CD4-positive, alpha-beta T cell treated with Interleukin-12 subunit alpha and Interleukin-12 subunit beta, for 1 hour (primary cell): ENCODE data around the gene VDR.
A peak's percentile ranks its signal among the peaks of the same experiment; 100 is the strongest.

Experiments
- DNase-seq: peaks from one replicate; pipeline ENCODE4 v3.0.0-alpha.2; 2020

Gene VDR

DNA sequence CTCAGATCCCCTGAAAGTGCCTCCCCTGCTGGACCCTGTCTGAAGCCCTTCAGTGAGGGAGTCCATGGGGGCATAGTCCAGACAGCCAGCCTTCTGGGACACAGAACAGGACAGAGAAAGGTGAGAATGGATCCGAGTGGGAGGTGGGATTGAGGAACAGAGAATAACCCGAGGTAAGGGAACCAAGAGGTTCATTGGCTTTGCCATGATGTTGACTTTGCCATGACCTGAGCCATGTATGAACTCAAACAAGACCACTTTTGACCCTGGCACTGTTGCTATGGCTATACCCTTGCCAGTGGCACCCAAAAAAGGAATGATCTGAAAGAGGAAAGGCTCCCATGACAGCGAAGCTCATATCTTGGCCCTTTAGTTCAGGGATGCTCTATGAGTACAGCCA, 22.6 kb upstream of the VDR start:
- no peak for DNase-seq

DNA sequence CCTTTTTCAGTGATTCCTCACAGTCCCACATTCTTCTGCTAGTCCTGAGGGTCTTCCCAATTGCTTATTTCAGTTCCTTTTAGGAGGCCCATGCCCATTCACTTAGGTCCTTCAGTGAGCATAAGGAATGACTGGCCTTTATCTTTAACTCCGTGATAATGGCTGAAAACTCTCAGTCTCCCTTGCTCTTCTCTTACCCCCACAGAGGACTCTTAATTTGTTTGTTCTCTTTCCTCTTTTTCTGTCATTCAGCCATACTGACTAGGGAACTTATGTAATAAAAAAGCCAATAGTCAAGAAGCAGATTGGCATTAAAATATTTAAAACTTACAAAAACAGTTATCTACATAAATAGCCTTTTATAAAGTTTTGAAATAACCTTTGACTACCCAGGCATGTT, 17.1 kb upstream of the VDR start:
- no peak for DNase-seq

DNA sequence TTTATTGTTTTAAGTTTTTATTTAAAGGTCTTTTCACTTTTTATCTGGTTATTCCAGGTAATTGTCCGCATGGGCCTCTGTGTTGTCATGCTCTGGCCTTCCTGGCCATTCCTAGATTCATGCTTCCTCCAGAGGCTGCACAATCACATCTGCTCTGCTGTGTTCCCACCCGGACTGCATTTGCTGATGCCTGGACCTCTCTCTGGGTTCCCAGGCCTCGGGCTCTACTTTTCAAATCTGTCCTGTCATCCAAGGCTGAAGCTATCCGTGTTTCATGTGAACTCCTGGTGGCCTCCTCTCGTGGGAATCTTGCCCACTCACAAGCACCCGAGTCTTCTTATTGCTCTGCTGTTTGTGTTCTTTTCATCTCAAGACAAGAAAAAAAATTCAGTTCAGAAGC, 16.1 kb upstream of the VDR start:
- DNase-seq: no peak

GRCh38 chr12:47913081-47913480, 8.3 kb upstream of the VDR start:
- DNase-seq: no peak

DNA sequence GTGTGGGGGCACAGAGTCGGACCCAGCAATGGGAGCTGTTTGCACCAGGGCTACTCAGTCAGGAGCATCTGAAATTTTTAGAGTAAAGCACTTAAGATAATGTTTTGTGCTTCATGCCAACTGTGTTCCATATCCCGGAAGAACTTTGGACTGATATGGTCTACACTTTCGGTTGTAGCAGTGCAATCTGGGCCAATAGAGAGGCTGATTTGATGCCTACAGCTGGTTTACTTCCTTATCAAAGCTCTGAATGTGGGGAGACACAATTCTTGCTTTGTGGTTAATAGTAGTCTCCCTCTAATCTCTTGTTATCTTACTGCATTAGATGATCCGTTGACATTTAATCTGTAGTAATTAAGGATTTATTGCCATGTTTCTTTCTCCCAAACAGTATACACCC, 7.8 kb upstream of the VDR start:
- no peak for DNase-seq

DNA sequence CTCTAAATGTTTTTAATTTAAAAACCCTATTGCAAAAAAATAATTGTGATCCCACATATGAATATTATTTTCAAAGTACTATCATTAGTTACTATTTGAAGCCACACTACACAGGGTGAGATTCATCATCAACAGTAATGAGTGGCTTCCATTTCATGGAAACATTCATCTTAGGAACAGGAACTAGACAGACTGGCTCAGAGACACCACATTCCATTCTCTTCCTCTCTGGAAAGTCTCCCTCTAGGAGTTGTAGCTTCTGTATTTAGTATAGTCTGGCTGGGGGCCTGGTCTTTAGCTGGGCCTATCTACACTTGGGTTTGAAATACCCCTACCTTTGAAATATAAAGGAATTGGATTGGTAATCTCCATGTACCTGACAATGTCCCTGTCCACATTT, 6.2 kb upstream of the VDR start:
- no peak for DNase-seq

GRCh38 chr12:47910486-47910885, 5.7 kb upstream of the VDR start:
- no peak for DNase-seq

- DNase-seq: no peak
Measured at GRCh38 chr12:47909839-47910465, 5.2 kb upstream of the VDR start.

- no peak for DNase-seq
Measured at GRCh38 chr12:47908738-47909137, 3.9 kb upstream of the VDR start.

DNA sequence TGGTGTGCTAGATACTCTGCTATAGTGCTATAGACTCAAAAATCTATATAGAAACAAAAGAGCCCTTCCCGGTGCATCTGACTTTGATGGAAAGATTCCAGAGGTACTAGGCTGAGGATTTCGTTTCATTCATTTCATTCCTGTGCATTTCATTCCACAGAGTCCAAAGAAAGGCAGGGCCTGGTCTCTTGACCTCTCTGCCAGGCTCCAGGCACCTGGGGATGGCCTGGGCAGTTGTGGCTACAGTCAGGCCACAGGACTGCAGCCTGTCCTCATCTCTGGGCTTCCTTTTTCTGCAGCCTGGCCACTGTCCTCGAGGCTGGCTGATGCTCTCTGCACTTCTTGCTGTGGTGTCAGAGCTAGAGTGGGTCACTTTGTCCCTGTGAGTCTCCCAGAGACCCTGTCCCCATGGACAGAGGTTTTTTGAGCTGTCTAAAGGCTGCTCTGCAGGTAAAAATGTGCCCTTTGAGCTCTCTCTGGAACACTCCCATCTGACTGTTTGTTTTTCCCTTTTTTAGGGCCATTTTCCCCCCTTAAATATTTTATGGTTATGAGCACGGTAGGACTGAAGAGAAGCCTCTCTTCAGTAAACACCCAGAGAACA, 3.2 kb upstream of the VDR start:
- DNase-seq: no peak

DNA sequence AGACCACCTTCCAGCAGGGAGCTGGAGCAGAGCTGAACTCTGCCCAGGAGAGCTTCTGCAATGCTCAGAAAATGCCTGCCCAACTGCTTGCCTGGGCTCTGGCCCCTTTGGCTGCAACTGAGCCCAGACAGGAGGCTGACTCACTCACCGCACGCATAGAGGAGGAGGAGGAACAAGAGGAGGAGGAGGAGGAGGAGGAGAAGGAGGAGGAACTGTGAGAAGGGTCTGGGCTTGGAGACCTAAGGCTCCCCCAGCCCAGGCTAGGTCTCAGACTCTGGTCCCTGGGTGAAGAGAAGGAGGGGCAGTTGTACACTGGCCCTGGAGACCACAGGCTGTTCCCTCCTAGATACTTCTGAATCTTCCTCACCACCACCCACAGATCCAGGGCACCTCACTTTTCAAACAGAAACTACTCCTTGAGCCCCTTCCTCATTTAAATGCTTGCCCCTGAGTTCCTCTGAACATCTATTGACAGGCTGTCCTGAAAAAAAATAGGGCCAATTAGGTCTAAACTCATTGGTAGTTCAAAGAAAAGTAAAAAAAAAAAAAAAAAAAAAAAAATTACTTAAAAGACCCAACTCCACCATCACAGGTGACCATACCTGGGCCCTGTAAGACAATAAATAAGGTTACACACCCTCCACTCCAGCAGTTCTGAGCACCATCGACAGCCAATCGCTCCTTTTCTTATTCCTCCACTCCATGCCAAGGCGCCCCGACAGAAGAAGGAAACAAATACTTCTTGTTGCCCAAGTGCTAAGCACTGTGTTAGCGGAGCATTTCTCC, 674 bp downstream of the VDR start:
- peak; percentile 59 for DNase-seq

DNA sequence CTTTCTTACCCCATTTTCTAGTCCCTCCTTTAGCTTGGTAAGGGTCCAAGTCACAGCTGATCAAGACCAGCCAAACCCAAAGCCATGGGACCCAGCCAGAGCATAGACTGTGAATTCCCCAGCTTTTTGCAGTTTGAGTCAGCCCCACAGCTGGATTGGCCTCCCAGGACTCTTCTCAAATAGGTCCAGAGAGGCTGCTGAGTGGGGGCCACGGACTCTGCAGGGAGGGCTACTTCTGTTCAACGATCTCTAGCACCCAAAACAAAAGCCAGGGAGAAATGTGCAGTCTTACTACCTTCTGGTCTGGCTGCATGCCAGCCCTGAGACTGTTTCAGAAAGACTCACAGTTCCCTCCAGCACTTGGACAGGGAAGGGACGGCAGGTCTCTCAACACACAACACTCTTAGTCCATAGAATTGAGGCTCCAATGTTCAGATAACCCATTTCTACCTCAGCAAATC, 1.6 kb downstream of the VDR start:
- no peak for DNase-seq

GRCh38 chr12:47902131-47902639, 2.6 kb downstream of the VDR start:
- no peak for DNase-seq

- DNase-seq: no peak
Measured at GRCh38 chr12:47901718-47902093, 3.1 kb downstream of the VDR start.

DNA sequence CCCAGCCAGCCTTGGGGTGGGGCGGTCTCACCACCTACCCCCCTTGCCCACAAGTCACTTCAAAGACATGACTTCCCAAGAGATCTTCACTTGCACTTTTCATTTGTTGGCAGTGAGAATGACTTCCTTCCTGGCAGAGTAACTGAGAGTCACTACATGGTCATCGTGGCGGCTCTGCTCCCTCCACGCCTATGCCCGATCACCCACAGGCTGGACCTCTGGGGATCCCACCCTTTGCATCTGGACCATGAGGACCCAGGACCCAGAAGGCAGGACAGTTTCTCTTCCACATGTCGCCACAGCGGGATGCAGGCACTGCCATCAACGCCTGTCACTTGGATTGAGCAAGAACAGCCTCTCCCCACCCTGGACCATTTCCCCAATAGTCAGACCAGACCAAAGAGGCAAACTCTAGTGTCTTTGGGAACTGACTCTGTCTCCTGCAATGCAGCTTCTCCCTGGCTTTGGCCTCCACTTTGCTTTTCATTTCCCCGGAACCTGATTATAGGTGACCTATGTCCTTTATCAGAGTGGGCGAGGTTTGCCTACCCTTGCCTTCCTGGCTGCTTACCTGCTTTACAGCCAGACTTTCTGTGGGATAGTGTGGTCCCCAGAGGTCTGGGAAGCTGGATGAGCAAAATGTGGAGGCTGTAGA, 3.6 kb downstream of the VDR start:
- no peak for DNase-seq

DNA sequence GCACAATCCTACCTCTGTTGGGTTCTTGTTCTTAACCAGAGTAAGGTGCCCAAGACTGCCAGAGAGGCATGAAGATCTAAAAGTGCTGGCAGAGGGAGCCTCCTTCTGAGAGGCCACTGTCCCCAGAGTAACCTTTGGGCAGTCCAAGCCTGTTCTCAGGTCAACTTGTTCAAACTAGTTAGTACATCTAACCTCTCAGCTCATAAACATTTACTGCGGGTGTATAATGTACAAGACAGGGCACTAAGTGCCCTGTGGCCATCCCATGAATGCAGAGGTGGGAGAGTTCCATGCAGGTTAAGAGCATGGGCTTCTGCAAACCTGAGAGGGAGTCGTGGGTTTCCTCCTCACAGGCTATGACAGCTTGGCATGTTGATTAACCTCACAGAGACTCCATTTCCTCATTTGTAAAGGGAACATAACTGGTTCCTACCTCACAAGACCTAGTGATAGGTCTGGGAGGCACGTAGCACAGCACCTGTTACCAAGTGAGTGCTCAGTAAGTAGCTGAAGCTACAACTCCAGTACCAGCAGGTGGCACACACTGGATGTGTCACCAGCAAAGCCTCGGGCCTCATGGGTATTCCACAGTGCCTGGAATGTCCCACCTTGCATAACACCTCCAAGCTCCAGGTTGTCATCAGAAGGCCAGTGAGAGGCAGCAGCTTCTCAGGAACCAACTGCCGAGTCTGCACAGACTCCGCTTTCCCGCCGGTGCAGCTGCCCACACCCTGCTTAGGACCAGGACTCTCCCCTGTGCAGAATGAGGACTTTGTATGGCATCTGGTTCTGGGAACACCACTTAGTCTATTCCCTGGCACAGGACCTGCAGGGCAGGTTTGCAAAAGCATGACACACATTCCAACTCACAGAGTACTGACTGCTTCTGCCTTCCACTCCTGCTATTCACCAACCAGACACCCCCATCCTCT, 4.4 kb downstream of the VDR start:
- DNase-seq: no peak

GRCh38 chr12:47899466-47899865, 5.3 kb downstream of the VDR start:
- no peak for DNase-seq

- DNase-seq: no peak
Measured at GRCh38 chr12:47896633-47897032, 8.2 kb downstream of the VDR start.

- DNase-seq: no peak
Measured at GRCh38 chr12:47896022-47896421, 8.8 kb downstream of the VDR start.

GRCh38 chr12:47894652-47895051, 10.1 kb downstream of the VDR start:
- no peak for DNase-seq

DNA sequence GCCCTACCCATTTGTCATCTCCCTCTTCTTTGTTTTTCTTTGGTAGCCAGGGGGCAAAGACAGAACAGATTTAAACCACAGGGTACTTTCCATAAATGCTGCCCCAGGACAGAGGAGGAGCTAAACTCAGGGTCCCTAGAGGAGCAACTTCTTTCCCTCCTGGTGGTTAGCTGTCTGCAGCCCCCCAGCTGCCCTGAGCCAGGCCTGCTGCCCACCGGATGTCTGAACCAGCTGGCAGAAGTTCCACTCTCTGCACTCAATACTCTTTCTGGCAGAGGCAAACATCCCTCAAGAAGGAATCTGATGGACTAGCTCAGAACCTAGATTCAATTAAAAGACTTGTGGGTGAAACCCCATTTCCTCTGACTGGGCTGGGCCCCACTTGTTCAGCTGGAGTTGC, 10.7 kb downstream of the VDR start:
- DNase-seq: no peak

- DNase-seq: no peak
Measured at GRCh38 chr12:47892819-47893218, 12.0 kb downstream of the VDR start.

DNA sequence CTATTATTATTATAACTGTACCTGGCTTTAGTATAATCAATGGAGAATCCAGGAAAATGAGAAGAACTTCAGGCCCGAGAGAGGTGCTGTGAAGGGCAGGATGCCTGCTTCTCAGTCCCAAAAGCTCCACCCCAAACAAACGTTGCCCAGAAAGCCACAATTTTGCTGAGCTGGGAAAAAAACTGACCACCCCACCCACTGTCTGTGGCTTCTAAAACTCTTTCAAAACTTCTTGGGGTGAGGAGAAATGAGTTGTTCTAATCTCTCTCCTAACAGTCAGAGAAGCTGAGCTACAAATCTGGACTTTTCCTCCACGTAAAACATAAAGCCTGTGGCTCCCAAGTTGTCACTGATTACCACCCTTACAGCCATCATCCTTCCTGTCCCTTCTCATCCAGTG, 13.4 kb downstream of the VDR start:
- DNase-seq: no peak
